Heart left ventricle (tissue), 16 donors: ENCODE results near the gene GREB1. TPM values are rescaled to one million over a fixed set of nuclear protein-coding genes. Genes with fewer than 3 reads are reported as not detected.
A peak's percentile ranks its signal among the peaks of the same experiment; 100 is the strongest.

Experiments used
- ATAC-seq, 4 donors: fragments of 200-7000 bp; cut with Tn5 transposase; one replicate each; pipeline ENCODE4 v1.9.1; 2020 to 2022; ENCODE audit warnings: moderate library complexity in 4 of 4, mild to moderate bottlenecking in 3 of 4, moderate number of reproducible peaks in 1 of 4
- DNase-seq, 5 donors: peaks; one replicate each; pipeline ENCODE4 v3.0.0-alpha.2; 2020
- H3K27ac ChIP-seq, 12 donors: fragments of 200-600 bp; sonication (generic) in 4 of 12; one replicate each; pipeline versions ENCODE4 v1.5.0 to v1.8.0; 2016 to 2022; ENCODE audit warnings: mild to moderate bottlenecking in 2 of 12
- H3K27me3 ChIP-seq, 9 donors: fragments of 200-600 bp; sonication (generic) in 2 of 9; one replicate each; pipeline versions ENCODE4 v1.5.1 to v1.8.0; 2016 to 2022; ENCODE audit warnings: mild to moderate bottlenecking in 3 of 9
- H3K36me3 ChIP-seq, 9 donors: fragments of 200-600 bp; sonication (generic) in 2 of 9; one replicate each; pipeline versions ENCODE4 v1.5.0 to v1.8.0; 2018 to 2022; ENCODE audit warnings: mild to moderate bottlenecking in 2 of 9
- H3K4me1 ChIP-seq, 12 donors: fragments of 200-600 bp; sonication (generic) in 4 of 12; one replicate each; pipeline versions ENCODE4 v1.5.0 to v1.8.0; 2016 to 2022; ENCODE audit warnings: mild to moderate bottlenecking in 3 of 12
- H3K4me3 ChIP-seq, 12 donors: fragments of 200-600 bp; sonication (generic) in 4 of 12; one replicate each; pipeline versions ENCODE4 v1.5.0 to v1.8.0; 2017 to 2022; ENCODE audit warnings: mild to moderate bottlenecking in 9 of 12, moderate library complexity in 4 of 12
- H3K9me3 ChIP-seq, 12 donors: fragments of 200-600 bp; sonication (generic) in 4 of 12; one replicate each; pipeline versions ENCODE4 v1.5.0 to v1.8.0; 2016 to 2022; ENCODE audit warnings: mild to moderate bottlenecking in 1 of 12
- CTCF ChIP-seq, 12 donors: fragments of 200-600 bp; sonication (generic) in 4 of 12; IDR thresholded peaks; one replicate each; pipeline versions ENCODE4 v1.5.0 to v1.8.0; 2018 to 2022; ENCODE audit warnings: antibody characterized with exemption in 12 of 12, mild to moderate bottlenecking in 5 of 12
- POLR2A ChIP-seq, 2 donors: fragments of 450-650 bp; IDR thresholded peaks; one replicate each; pipeline ENCODE4 v1.6.1; 2017; ENCODE audit warnings: antibody characterized with exemption in 2 of 2, mild to moderate bottlenecking in 2 of 2, moderate library complexity in 2 of 2
- WGBS, 4 donors: extraction: QIAGEN DNeasy Blood & Tissue Kit in 2 of 4; methylation state at CpG; one replicate each; pipeline versions ENCODE4 v1.1.5 to v1.1.7; 2013 to 2018; 5-methylcytosine and 5-hydroxymethylcytosine counted together
- intact Hi-C, 10 donors: fragments of 100-400 bp; cut with DNase I; formaldehyde crosslinking; loops; one replicate each; pipeline versions ENCODE4 v1.11.1 to v1.14.2; 2022
- polyA plus RNA-seq, 2 donors: library from polyadenylated mRNA; stranded (reverse); fragments of 200-250 nt; gene quantifications; one replicate each; pipeline ENCODE4 v1.2.3, GENCODE V29; 2013
- total RNA-seq, 9 donors: library from RNA; depleted of rRNA in 2 of 9; stranded (reverse); fragments of >200 nt in 2 of 9; fragmentation: NEBNext Ultra II Directional in 3 of 9; extraction: Animal tissue kit (Norgen Biotek cat#: 25700) in 3 of 9; gene quantifications; one replicate each; pipeline versions ENCODE4 v1.1.0 to v1.2.4, GENCODE V29; 2016 to 2023
- donor health status: ischemic (EF 13 %, LVEDD 7.1; RV severe dilation, severe dysfunction).
- donor health status: healthy with polysubstance abuse.
- donor health status: DM: no; HTN: yes; CAD: no.
- donor health status: DM: no; HTN: no; CAD: no.
- donor health status: ischemic (EF 25% LVEDD 6.9; RV normal size, moderate dysfunction).
- donor health status: ischemic (EF 25% LVEDD 5.7; RV mildly dilated, moderate dysfunction).
- donor health status: healthy.
- donor health status: DM: yes; HTN: yes; CAD: no.
- donor health status: ischemic (EF 35%, LVEDD 5.7; RV mildly dilated, moderate dysfunction).
- donor health status: nonischemic (EF 11% LVEDD 7.7; RV severe dilation, severe dysfunction).
- donor health status: DM: yes; HTN: yes; CAD: no.
- donor health status: PGD.
- donor health status: ischemic (EF 29% LVEDD 5.4; RV normal size, mild dysfunction).
- donor health status: nonischemic (EF 23%, LVEDD 6.1; RV moderate dilation, normal function).

GREB1 gene
- total and polyA plus RNA-seq, 11 donors = 1.4 to 11.5 (median 5.6) TPM

DNA sequence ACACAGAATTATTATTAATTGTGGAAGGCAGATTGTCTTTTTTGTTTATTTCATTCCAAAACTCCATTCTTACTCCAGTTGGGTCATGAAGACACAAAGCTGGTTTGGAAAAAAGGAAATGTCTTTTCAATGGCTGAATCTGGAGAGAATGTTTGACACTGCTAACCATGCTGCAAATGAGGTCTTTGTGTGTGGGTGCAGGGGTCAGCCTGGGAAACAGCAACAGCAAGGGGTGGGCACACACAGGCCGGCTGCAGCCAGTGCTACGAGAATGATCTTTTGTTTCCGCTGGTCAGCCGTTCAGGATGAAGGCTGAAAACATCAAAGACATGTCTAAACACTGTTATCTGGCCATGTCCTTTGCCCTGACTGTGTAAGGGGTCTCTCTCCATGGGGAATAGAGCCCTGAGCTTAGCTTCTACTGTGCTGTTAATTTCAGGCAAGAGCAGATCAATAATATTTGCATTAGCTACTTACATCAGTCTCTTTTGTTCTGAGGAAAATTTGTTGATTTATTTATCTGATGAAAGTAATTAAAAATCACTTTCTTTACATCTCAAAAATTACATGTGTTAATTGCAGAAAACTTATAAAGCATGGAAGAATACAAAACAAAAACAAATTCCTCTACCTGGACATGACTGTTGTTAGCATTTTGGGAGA is 34.6 kb upstream of the GREB1 start:
- Histone ChIP-seq H3K27me3 (peaks cover 0 to 4% (median 0%) of the 10 kb centered on the region in 9 donors), H3K27ac (peak overlapping the region in 11 of 12 donors; percentile 19 to 91 (median 82)), H3K4me1 (peaks cover 0 to 28% (median 16%) of the 10 kb centered on the region in 12 donors), H3K9me3 (peaks cover 0 to 11% (median 2%) of the 10 kb centered on the region in 12 donors), H3K36me3 (no peaks in the 10 kb centered on the region), H3K4me3 (no peak overlapping the region)
- ATAC-seq (no peak), DNase-seq (no peak)
- intact Hi-C loops = loop anchor here in 2 of 10 donors (5.0 kb wide), 2 partner anchors 68 to 83 kb away; no protein-coding TSS in a partner anchor
- TF ChIP-seq POLR2A (IDR thresholded peaks at IDR 0.05) (no peak), CTCF (IDR thresholded peaks at IDR 0.05) (no peak)
- WGBS, 4 donors = 22 to 45% (median 26%) methylated on average over 4 of the region's 4 CpGs

DNA sequence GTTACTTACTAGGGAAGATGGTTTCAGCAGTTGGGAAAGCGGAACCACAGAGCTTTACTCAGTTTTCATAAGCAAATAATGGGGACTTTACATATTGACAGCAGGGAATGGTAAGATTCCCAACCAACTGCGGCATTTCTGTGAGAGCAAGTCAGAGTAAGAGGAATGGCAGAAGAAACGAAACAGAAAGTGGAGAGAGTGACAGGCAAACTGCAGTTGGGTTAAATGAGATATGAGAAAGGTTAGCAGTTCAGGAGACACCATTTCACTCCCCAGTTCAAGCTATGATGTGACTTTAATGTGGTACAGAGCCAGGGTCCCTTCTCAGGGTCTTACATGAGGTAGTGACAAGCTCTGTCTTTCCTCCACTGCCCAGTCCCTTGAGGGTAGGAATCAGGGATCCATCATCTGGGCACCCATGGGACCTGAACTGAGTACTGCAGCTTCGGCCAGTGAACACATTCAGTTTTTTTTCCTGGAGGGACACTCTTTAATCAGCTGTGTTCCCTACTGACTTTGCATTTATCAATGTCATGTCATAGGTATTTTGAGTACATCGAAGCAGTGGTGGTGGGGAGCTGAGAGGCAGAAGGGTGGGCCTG is 33.0 kb upstream of the GREB1 start:
- intact Hi-C loops = no loop called here
- Histone ChIP-seq H3K36me3 (no peaks in the 10 kb centered on the region), H3K9me3 (peaks cover 0 to 11% (median 2%) of the 10 kb centered on the region in 12 donors), H3K4me1 (peaks cover 0 to 28% (median 16%) of the 10 kb centered on the region in 12 donors), H3K4me3 (no peak overlapping the region), H3K27ac (peak overlapping the region in 1 of 12 donors; percentile 25), H3K27me3 (peaks cover 0 to 4% (median 0%) of the 10 kb centered on the region in 9 donors)
- TF ChIP-seq POLR2A (IDR thresholded peaks at IDR 0.05) (no peak), CTCF (IDR thresholded peaks at IDR 0.05) (no peak)
- 64 to 82% (median 71%) methylated on average over 5 of the region's 5 CpGs for WGBS, 4 donors
- ATAC-seq (no peak), DNase-seq (no peak)

GRCh38 chr2:11502740-11503292 is 31.0 kb upstream of the GREB1 start:
- peaks cover 0 to 22% (median 14%) of the 10 kb centered on the region in 12 donors for H3K4me1 ChIP-seq
- no peak overlapping the region for H3K27ac ChIP-seq
- H3K9me3 ChIP-seq = peaks cover 0 to 11% (median 2%) of the 10 kb centered on the region in 12 donors
- WGBS, 4 donors = 73 to 83% (median 80%) methylated on average over 4 of the region's 4 CpGs
- no peak for DNase-seq
- intact Hi-C loops = no loop called here
- TF ChIP-seq CTCF (IDR thresholded peaks at IDR 0.05) (no peak), POLR2A (IDR thresholded peaks at IDR 0.05) (no peak)
- no peak overlapping the region for H3K4me3 ChIP-seq
- H3K27me3 ChIP-seq = no peaks in the 10 kb centered on the region
- no peak for ATAC-seq
- H3K36me3 ChIP-seq = no peaks in the 10 kb centered on the region

GRCh38 chr2:11503354-11503927 is 30.4 kb upstream of the GREB1 start:
- Histone ChIP-seq H3K27me3 (no peaks in the 10 kb centered on the region), H3K36me3 (no peaks in the 10 kb centered on the region), H3K4me3 (no peak overlapping the region), H3K9me3 (peaks cover 0 to 11% (median 2%) of the 10 kb centered on the region in 12 donors), H3K27ac (no peak overlapping the region), H3K4me1 (peaks cover 0 to 19% (median 10%) of the 10 kb centered on the region in 12 donors)
- DNase-seq (no peak), ATAC-seq (no peak)
- no peak for TF ChIP-seq POLR2A (IDR thresholded peaks at IDR 0.05)
- TF ChIP-seq CTCF (IDR thresholded peaks at IDR 0.05) = no peak
- intact Hi-C loops = no loop called here
- 60 to 66% (median 64%) methylated on average over 8 of the region's 8 CpGs for WGBS, 4 donors
